GM18520 (cell line): ENCODE measurements around the gene KLHDC10.
"Not testable (repeated sequence)": the region's sequence is repeated elsewhere in the genome, so short reads cannot be mapped to it uniquely, and the experiment has no call there.

Source experiments
- ATAC-seq: cut with Tn5 transposase; IDR thresholded peaks from one replicate; pipeline ENCODE4 v1.9.1; 2021; ENCODE audit not compliant: unreplicated experiment

The KLHDC10 gene

DNA sequence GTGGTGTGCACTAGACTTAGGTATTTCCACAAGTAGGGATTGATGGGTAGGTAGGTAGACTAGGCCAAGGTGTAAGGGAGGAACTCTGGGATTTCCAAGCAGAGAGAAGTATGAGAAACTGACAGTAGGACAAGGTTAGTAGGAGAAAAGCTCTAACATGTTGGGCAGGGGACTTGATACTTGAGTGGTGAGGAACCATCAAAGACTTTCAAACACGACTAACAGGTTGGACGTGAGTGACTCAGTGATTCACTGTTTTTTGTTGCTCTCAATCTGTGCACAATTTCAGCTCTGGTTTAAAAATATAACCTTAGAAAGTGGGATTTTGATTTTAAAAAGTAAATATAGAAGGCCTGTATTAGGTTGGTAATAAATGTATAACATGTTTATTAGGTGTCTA is 44.4 kb downstream of the KLHDC10 start:
- no peak for ATAC-seq

DNA sequence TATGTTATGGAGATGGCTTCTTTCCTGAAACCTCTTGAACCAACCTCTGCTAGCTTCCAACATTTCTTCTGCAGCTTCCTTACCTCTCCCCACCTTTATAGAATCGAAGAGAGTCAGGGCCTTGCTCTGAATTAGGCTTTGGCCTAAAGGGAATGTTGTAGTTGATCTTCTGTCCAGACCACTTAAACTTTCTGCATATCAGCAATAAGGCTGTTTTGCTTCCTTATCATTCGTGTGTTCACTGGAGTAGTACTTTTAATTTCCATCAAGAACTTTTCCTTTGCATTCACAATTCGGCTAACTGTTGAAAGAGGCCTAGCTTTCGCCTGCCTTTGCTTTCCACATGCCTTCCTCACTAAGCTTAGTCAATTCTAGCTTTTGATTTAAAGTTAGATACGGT is 48.0 kb downstream of the KLHDC10 start:
- ATAC-seq: no peak

DNA sequence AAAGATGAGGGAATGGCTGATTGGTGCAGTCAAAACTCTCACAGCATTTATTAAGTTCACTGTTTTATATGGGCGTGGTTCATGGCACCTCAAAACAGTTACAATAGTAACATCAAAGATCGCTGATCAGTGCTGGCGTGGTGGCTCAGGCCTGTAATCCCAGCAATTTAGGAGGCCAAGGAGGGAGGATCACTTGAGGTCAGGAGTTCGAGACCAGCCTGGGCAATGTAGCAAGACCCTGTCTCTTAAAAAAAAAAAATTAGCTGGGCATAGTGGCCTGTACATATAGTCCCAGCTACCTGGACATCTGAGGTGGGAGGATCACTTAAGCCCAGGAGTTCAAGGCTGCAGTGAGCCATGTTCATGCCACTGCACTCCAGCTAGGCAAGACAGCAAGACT is 48.5 kb downstream of the KLHDC10 start:
- ATAC-seq: no peak

DNA sequence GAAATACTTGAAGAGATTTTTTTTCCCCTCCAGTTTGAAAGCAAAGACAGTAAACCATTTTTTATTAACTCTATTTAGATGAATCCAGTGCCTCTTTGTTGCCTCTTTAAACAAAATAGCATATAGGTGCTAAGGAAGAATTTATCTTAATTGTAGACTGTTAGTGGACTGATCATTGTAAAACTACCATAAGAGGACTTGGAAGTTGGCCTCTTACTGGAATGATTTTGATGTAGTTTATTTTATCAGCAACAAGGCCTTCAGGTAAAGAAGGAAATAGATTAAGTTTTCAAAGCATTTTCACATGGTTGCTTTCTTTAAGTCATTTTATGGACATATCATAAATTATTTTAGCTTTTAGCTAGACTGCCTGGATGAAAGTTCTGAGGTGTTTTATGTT is 53.2 kb downstream of the KLHDC10 start:
- no peak for ATAC-seq

DNA sequence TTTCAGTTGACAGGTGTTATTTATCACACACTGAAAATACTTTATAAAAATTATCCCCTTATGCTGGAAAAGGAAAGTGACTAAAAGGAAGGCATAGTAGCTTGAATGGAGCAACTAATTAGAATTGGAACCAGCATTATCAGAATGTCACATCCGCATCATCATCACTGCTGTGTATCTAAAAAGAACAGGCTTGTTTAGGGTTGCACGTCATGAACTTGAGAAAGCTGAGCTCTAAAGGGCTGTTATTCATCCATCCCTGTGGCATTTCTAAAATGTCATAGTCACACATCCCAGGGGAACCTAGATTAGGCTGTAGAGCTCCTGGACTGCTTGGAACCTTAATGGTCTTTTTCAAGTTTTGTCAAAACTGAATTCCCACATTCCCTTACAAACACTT is 54.4 kb downstream of the KLHDC10 start:
- ATAC-seq: no peak

DNA sequence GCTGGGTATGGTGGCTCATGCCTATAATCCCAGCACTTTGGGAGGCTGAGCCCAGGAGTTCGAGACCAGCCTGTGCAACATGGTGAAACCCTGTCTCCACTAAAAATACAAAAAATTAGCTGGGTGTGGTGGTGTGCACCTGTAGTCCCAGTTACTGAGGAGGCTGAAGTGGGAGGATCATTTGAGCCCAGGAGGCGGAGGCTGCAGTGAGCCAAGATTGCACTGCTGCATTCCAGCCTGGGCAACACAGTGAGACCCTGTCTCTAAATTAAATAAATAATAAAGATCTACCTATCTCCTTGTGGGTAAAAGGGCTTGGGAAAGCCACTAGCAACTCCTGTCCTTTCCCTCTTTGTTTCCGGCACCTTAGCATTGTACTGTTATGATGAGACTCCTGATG is 56.5 kb downstream of the KLHDC10 start:
- ATAC-seq: not testable (repeated sequence)

DNA sequence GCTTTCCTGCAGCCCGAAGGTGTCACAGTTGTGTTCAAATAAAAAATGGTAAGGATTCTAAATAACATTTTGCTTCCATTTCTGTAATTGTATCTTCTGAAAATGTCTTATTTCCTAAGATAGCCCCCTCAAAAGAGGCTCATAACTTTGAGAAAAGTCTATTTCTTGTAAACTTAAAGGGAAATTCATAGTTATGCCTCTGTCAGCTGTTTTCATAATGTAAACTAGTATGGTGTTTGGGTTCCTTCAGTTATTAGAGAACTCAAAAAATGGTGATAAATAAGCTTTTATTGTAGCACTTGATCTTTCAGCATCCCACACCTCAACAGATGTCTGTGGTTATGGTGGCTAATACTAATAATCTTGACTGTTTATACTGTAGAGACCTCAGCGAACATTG is 57.1 kb downstream of the KLHDC10 start:
- ATAC-seq: no peak

- no peak for ATAC-seq
Measured at GRCh38 chr7:130127821-130128317, 57.5 kb downstream of the KLHDC10 start.

GRCh38 chr7:130129011-130129411 is 58.7 kb downstream of the KLHDC10 start:
- ATAC-seq: no peak

DNA sequence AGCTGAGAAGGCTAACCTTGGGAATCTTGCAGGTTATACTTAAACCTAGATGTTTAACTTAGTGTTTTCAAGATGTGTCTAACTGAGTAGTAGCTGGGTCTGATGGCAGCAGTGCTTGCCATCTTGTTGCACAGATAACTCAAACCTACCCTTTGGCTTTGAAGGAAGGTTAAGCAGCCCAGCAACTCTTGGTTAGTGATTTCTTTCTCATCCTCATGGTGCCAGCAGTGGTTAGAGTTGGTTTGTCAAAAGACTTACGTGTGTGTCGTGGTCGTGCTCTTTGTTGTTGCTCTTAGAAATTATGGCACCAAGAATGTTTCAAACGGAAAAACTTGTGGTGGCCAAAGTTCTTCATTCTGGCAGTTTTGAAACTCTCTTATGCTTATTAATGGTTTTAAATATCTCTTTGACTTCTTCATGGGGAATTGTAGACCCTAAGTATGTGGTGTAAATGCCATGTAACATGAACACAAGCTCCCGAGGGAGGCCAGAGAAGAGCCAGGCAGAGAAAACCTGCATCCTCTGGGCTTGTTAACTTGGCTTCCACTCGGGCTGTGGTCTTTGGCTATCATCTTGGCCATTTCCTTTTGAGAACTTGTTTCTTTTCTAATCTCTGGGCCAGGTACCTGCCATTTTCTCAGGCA is 61.0 kb downstream of the KLHDC10 start:
- ATAC-seq: no peak

DNA sequence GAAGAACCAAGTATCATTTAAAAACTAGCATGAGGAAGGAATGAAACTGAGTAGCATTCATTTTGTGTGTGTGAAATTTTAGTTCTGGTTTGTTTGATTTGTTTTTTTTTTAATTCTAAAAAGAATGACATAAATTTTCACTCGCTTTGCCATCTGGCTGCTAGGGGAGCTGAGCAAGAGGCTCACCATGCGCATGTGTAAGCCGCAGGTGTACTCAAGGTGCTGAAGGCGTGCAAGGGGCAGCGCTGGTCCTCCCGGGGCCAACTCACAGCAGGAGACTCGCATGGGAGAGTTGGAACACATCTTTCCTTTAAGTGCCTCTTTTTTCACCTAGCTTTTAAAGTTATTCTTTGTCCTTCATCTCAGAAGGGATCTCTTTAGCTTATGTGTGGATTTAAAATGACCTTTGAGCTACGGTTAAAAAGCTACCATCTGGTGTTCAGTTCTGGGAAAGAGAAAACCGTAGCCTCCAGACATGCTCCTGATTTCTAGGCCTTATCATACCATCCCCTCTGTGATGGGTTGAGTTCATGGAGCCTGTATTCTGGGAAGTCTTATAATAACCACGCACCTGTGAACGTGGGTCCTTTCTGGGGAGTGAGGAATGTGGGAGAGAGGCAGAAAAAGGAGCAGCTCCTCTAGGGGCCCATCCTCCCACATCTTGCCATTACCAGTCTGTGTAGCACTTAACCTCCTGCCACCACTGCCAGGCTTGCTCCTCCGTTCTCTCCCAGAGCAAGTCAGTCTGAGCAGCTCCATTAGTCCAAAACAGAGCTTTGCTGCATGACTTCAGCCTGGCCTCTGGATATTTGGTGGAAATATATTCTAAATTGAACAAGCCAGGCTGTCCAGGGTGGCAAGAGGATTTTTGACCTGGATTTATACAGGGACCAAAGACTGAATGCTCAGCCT is 61.9 kb downstream of the KLHDC10 start:
- ATAC-seq: no peak

GRCh38 chr7:130133029-130133782 is 62.9 kb downstream of the KLHDC10 start:
- ATAC-seq: no peak

DNA sequence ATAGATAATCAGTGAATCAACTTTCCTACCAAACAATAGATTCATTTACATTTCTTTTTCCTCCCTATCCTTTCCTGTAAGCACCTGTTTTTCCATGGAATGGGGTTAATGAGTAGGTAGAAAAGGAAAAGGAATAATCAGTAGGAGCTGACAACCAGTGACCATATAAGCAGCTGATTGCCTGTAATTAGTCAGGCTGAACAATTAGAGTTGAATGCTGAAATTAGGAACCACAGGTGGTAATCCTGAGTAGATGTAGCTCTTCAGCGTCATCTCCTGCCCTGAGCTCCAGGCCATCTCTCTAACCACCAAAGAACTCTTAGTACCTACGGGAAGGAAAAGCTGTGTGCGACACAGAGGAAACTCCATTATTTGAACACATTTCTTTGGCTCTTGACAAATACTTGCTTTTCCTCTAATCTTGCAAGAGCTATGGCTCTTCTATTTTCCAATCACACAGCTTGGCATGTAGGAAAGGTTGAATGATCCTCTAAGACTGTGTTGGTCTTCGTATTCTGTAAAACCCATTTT is 63.8 kb downstream of the KLHDC10 start:
- no peak for ATAC-seq

- ATAC-seq: no peak
Measured at GRCh38 chr7:130134726-130135125, 64.4 kb downstream of the KLHDC10 start.

GRCh38 chr7:130135208-130136205 is 65.2 kb downstream of the KLHDC10 start:
- no peak for ATAC-seq

GRCh38 chr7:130136579-130137167 is 66.3 kb downstream of the KLHDC10 start:
- no peak for ATAC-seq

- ATAC-seq: no peak
Measured at GRCh38 chr7:130137207-130137606, 66.9 kb downstream of the KLHDC10 start.

DNA sequence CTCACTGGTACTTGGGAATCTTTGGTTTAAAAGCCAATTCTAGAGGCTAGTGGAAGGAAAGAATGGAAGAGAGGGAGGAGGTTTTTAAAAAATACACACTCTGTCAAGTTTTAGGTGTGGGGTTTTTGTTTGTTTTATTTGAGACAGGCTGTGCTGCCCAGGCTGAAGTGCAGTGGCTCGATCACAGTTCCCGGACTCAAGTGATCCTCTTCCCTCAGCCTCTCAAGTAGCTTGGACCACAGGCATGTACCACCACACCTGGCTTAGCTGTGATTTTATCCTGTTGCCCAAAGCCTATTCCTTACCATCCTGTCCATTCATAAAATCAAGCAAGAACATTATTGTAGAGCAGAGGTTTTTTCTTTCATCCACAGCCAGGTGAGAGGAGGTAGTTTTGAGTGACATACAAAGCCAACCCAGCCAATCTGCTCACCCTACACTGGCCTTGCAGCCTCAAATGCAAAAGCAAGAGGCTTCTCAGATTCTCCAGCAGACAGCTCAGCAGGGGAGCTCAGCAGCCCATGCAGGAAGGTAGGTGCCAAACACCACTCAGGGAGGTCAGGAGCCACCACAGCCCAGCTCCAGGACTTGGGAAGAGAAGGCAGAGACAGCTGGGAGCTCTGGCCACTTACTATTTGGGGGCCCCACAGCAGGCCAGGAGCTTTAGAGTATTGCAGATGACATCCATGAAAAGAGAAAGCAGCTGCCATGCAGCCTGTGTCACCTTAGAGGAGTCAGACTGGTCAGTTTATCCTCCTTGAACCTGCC is 69.0 kb downstream of the KLHDC10 start:
- ATAC-seq: no peak
